Measurements from ENCODE around the gene PUM1. TPM values are rescaled to one million over a fixed set of nuclear protein-coding genes. Genes with fewer than 3 reads are reported as not detected.

Gene PUM1
- total and polyA plus RNA-seq, 4 donors, result 18.1 to 49.2 (median 30.2) TPM

- no peak overlapping the region for H3K27ac ChIP-seq (ENCODE audit: low read depth in 1 of 2, low read length in 2 of 2)
- H3K36me3 ChIP-seq (ENCODE audit: control insufficient read depth in 4 of 4, insufficient read depth in 3 of 4, low read depth in 1 of 4, low read length in 3 of 4), result no peaks in the 10 kb centered on the region
- peaks cover 0 to 8% (median 2%) of the 10 kb centered on the region in 4 donors for H3K4me1 ChIP-seq (ENCODE audit: control insufficient read depth in 4 of 4, insufficient read depth in 4 of 4, low read length in 3 of 4)
- no peak overlapping the region for H3K9ac ChIP-seq (ENCODE audit: low read depth in 1 of 2, low read length in 2 of 2)
- no peak for DNase-seq (ENCODE audit: low spot score)
- TF ChIP-seq MAX (IDR thresholded peaks at IDR 0.05), result no peak
- TF ChIP-seq HNF4A (conservative IDR thresholded peaks at IDR 0.05), result no peak
- no peak for TF ChIP-seq GABPA (IDR thresholded peaks at IDR 0.05 in 1 of 2, conservative IDR thresholded peaks at IDR 0.05 in 1 of 2)
- TF ChIP-seq JUND (IDR thresholded peaks at IDR 0.05), result no peak
- TF ChIP-seq REST (IDR thresholded peaks at IDR 0.05), result no peak
- TF ChIP-seq RXRA (IDR thresholded peaks at IDR 0.05), result no peak
- TF ChIP-seq ZBTB33 (IDR thresholded peaks at IDR 0.05), result no peak
- no peak for TF ChIP-seq HNF4G (IDR thresholded peaks at IDR 0.05)
- no peak for TF ChIP-seq SP1 (IDR thresholded peaks at IDR 0.05)
- TF ChIP-seq CTCF (IDR thresholded peaks at IDR 0.05; ENCODE audit: low read depth, low read length, missing input control), result no peak
- no peak for TF ChIP-seq NR2F2 (IDR thresholded peaks at IDR 0.05)
- no peak for TF ChIP-seq YY1 (IDR thresholded peaks at IDR 0.05)
- no peak for TF ChIP-seq TAF1 (conservative IDR thresholded peaks at IDR 0.05)
- no peak for TF ChIP-seq FOXA1 (IDR thresholded peaks at IDR 0.05)
- no peak for TF ChIP-seq RAD21 (IDR thresholded peaks at IDR 0.05)
- no peak for TF ChIP-seq ATF3 (IDR thresholded peaks at IDR 0.05)
- TF ChIP-seq FOXA2 (IDR thresholded peaks at IDR 0.05), result no peak
- TF ChIP-seq EGR1 (IDR thresholded peaks at IDR 0.05; ENCODE audit: low read depth in 2 of 2), result no peak
- H3K4me3 ChIP-seq (ENCODE audit: low read depth in 1 of 3, low read length in 3 of 3), result no peak overlapping the region
- WGBS, result 78% methylated on average over 10 of the region's 10 CpGs
- H3K27me3 ChIP-seq (ENCODE audit: control insufficient read depth in 4 of 4, insufficient read depth in 4 of 4, low read length in 3 of 4), result no peaks in the 10 kb centered on the region
- no peaks in the 10 kb centered on the region for H3K9me3 ChIP-seq (ENCODE audit: control insufficient read depth in 4 of 4, low read length in 3 of 4)
Measured at GRCh38 chr1:30887485-30888315, 177.8 kb downstream of the PUM1 start.
